GM12872 (cell line): ENCODE results near the gene LMF1.

Experiments used
- CTCF ChIP-seq: IDR thresholded peaks from 3 replicates; pipeline ENCODE4 v1.5.1; 2011; ENCODE audit warnings: low read depth, mild to moderate bottlenecking, low read length, moderate library complexity; ENCODE audit not compliant: insufficient read depth

LMF1 gene

GRCh38 chr16:986925-987582 is 16.3 kb upstream of the LMF1 start:
- no peak for TF ChIP-seq CTCF

- TF ChIP-seq CTCF = no peak
Measured at GRCh38 chr16:986411-986810, 15.6 kb upstream of the LMF1 start.

GRCh38 chr16:985646-986400 is 15.0 kb upstream of the LMF1 start:
- TF ChIP-seq CTCF = no peak

- no peak for TF ChIP-seq CTCF
Measured at GRCh38 chr16:984736-985636, 14.2 kb upstream of the LMF1 start.

GRCh38 chr16:984121-984694 is 13.4 kb upstream of the LMF1 start:
- TF ChIP-seq CTCF = no peak

GRCh38 chr16:983044-984030 is 12.6 kb upstream of the LMF1 start:
- no peak for TF ChIP-seq CTCF
